GM18511 (cell line): ENCODE data around the gene ERMP1.
"Not testable (repeated sequence)": the region's sequence is repeated elsewhere in the genome, so short reads cannot be mapped to it uniquely, and the experiment has no call there.

ENCODE experiments used
- ATAC-seq: cut with Tn5 transposase; IDR thresholded peaks from one replicate; pipeline ENCODE4 v1.9.1; 2021; ENCODE audit warnings: mild to moderate bottlenecking, moderate library complexity; ENCODE audit not compliant: unreplicated experiment

The ERMP1 gene

DNA sequence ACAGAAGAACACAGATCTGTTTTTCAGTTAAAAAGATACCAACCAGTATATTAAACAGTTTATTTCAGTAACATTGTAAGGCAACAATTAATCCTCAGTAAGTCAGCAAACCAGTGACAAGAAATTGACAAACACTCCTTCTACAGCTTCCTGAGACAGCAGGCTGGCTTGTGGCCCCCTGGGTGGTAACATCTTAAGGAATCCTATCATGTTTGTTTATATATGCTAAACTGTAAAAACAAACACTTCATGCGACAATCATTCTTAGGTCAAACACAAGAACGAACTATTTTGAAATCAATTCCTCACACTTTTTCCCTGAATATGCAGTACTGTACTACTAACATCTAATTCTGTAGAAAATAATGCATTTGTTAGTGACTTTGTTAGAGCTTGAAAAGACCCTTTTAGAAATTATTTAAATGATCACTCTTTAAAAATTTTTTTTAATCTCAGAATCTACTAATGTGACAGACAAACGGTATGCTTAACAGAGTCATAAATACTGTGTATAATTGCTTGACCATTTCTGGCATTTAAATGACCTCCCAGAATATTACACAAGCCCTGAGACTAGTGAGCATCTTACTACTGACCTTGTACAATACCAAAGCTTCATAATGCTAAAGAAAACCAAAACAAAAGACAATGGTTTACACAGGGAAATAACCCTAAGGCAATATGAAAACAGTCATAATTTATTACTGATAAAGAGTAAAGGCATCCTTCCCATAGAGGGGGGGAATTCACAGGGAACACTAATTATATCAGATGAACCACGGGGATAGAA lies 48.2 kb downstream of the ERMP1 start:
- no peak for ATAC-seq

DNA sequence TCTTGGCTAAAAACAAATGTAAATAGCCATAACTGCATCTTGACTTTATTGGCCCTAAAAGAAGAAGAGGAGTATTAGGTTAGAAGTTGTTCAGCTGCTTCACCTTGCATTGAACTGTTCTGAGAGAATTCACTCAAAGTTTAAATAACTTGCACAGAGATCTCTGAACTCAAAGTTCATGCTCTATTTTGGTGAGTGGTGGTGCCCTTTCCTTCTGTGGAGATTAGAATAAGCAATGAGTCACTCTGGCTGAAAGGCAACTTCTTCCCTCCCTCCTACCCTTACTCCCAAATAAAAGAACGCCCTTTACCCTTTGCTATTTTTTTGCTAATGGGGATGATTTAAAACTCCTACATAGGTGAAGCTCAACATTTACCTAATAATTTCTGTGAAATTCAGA lies 48.9 kb downstream of the ERMP1 start:
- ATAC-seq = no peak

DNA sequence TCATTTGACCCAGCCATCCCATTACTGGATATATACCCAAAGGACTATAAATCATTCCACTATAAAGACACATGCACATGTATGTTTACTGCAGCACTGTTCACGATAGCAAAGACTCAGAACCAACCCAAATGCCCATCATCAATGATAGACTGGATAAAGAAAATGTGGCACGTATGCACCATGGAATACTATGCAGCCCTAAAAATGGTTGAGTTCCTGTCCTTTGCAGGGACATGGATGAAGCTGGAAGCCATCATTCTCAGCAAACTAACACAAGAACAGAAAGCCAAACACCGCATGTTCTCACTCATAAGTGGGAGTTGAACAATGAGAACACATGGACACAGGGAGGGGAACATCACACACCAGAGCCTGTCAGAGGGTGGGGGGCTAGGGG lies 49.5 kb downstream of the ERMP1 start:
- ATAC-seq = not testable (repeated sequence)

DNA sequence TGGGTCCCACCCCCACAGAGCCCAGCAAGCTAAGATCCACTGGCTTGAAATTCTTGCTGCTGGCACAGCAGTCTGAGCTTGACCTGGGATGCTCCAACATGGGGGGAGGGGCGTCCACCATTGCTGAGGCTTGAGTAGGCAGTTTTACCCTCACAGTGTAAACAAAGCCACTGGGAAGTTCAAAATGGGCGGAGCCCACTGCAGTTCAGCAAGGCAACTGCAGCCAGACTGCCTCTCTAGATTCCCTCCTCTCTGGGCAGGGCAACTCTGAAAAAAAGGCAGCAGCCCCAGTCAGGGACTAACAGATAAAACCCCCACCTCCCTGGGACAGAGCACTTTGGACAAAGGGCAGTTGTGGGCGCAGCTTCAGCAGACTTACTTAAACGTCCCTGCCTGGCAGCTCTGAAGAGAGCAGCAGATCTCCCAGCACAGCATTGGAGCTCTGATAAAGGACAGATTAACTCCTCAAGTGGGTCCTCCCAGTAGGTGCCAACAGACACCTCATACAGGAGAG lies 53.2 kb downstream of the ERMP1 start:
- not testable (repeated sequence) for ATAC-seq

DNA sequence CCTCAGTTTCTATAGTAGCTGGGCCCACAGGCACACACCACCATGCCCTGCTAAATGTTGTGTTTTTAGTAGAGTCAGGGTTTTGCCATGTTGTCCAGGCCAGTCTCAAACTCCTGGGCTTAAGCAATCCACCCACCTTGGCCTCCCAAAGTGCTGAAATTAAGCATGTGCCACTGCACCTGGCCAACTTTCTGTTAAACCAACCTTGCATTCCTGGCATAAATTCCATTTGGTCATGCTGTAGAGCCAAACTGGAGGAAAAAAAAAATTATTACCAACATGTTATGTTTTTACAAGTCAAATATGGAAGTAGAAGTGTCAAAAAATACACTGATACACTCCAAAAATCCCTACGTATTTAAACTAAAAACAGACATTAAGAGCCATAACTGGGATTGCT lies 54.1 kb downstream of the ERMP1 start:
- no peak for ATAC-seq

DNA sequence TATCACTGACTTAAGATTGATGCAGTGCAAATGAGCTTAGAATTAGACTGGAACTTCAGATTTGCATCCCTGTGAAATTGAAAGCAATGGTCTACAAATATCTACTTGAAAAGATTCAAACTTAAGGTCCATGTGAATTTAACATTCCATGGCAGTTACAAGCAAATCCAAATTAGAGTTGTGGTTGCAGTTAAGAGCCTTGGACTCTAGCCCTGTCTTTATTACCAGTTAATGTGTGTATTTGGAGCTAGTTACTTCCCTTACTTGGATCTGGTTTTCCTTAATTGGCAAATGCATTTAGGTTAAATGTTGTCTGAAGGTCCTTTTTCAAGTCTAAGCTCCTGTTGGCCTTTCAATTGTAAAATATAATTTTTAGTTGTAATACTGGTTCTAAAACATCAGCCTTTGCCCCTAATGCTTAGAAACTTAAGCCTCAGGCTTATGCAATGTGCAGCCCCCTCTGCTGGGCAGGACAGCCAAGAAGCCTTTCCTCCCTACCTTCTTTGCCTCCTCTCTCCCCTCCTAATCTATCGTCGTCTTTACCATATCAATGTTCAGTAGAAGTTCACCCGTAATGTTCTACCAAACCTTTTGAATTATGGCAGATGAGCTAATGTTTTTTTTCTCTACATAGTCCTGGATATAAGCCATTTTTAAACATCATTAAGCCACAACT lies 59.5 kb downstream of the ERMP1 start:
- ATAC-seq = no peak

DNA sequence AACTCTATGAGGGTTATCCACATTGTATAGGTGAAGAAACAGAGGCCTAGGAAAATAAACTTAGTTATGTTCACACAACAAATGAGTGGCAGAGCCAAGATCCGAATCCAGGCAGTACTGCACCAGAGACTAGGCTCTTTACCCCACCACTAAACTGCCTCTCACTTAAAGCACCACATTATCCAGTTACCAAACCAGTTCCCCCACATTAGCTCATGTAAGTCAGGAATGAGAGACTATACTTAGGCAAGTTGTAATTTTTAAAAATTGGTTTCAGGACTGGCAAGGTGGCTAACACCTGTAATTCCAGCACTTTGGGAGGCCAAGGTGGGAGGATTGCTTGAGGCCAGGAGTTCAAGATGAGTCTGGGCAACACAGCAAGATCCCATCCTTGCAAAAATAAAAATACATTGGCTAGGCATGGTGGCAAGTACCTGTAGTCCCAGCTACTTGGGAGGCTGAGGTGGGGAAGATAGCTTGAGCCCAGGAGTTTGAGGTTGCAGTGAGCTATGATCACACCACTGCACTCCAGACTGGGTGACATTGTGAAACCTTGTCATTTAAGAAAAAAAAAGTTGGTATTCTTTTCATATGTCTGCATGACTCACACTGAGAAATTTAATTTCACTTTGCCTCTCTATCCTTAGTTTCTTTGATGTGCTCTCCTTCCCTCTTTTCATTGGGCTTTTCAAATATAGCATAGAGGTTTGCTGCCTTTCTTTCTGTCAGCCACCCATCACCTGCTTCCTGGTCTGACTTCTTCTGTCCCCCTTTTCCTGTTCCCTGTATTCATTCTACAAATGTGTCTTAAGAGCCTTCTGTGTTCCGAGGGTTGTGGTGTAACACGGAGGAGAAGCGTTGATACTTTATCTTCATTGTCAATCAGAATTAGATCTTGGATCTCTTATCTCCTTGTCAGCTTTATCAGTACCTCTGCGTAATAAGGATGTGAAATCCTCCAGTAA lies 64.7 kb downstream of the ERMP1 start:
- ATAC-seq = no peak

DNA sequence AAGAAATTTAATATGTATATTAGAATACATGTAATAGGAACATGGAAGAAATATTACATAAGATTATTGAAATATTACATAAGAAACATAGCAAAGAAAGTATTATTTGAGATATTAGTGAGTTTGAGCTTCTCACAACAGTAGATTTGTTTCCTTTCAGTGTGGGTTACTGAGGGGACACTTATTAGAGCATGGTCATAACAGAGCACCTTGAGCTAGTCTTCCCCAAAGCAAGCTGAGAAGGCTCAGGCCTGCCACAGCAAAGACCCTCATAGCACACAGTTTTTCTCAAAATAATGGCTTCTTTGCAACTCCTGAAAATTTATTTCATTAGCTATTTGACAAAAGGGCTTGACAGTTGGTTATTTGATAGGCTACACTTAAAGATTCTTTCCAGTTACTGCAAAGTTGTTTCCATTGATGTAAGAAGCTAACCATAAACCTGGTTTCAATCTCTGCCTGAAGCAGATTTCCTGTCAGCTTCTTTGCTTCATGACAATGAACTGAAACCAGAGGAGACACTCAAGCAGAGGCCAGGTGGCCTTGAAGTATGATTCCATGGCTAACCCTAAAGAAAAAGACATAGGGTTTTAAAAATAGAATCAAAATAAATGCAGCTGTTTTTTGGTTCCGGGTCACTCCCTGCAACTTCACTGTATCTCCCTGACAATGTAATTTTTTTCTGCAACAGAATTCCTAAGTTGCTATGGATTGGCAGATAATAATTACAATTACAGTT lies 68.6 kb downstream of the ERMP1 start:
- ATAC-seq = peak; percentile 93

DNA sequence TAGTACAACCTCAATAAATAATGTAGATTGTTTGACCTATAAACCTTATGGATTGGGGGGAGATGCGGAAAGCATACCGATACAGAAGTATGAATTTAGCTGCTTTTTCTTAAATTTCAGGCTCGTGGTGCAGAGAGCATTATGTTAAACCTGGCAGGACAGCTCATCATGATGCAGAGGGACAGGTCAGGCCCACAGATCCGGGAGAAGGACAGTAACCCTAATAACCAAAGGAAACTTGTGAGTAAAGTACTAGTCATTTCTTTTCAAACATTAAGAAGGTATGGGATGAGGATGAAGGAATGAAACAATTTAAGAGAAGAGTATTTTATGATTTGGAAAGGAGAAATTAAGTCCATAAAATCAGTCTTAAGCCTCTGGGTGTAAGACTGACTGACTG lies 70.5 kb downstream of the ERMP1 start:
- ATAC-seq = no peak

DNA sequence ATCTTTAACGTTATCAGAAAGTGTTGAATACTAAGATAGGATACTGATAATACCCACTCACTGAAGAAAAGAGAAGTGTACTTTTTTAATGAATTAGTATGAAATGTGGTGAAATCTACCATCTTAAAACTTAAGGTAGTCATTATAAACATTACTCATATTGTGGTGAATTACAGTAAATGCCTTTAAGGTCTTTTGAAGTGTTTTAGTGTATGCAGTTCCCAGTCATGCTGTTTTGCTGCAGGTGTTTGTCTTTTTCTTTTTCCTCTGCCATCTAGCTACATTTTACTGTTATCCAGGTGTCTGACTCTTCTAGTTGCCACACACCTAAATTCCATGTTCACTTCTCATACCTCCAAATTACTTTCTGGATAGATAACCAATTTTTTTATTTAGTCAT lies 72.6 kb downstream of the ERMP1 start:
- ATAC-seq = no peak

DNA sequence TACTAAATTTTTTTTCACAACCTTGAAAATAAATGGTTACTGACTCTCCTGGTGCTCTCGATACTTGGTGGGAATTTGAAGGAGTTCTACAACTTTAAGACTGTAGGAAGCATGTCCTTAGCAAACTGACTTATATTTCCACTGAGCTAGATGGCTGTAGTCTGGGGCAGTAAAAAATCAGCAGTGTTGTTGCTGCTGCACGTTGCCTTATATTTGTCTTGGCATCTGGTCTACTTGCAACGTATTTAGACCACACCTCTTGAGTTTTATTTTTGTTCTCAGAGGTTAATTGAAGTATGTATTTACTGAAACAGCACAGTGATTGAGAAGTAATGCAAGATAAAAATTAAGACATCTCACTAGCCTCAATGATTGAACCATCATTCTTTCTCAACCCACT lies 76.3 kb downstream of the ERMP1 start:
- no peak for ATAC-seq

DNA sequence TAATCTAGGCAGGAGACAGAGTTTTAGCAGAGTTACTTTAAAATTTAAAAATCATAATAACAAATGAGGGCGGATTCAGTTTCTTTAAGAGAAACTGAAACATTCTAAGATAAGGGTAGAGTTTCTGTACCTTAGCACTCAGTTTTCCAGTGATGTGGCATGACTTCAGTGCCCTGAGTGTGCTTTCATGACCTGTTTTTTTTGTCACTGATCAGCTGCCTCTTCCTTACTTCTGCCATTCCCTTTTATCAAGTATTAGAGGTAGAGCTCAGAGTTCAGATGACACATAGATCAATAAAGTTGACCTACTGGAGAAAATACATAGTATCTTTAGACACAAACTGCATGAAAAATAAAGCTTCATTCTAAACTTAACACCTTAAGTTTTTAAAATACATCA lies 82.3 kb downstream of the ERMP1 start:
- no peak for ATAC-seq

DNA sequence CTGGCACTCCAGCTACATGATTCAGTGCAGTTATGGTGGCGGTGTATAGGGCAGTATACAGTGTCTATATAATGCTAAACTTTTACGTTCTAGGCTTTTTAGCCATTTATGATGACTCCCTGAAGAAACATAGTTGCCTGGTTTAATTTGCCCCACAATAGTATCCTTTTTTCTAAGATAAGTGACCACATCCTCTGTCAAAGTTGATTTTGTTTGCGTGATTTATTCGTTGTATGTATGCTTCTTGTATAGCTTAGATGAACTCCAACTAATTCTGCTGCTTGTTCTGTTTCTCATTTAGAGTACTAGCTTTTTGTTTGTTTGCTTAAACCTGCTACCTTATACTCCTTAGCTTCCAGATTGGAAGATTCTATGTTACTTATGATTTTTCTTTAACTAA lies 83.6 kb downstream of the ERMP1 start:
- ATAC-seq = no peak

DNA sequence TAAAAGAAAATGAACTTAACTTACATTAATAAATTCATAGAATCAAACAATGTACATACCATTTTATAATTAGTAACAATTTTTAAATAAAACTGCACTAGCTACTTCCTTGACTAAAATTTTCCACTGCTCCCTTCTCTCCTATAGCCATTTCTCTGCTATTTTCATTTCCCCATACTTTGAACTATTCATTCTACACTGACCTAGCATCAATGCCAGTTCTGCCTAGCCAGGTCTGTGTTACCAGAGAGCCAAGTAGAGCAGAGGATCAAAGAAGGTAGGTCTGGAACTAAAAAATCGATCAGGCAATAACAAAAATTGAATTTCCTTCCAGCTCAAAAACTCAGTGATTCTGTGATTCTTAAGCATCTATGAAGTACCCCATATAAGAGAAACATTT lies 84.5 kb downstream of the ERMP1 start:
- ATAC-seq = no peak

DNA sequence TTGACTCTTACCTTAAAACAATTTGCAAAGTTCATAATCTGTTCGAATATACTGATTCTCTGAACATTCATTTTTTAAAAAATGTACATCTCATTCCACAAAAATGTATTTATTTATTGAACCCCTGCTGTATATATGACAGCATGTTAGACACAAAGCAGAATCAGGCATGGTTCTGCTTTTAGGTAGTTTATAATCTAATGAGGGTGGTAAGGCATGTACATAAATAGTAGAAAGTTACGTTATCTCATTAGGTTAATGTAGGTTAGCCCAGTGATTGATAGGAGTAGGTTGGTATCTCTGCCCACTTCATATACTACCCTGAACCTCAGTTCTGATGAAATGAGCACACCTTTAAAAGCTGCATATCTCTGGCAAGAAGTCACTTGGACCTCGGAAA lies 89.8 kb downstream of the ERMP1 start:
- no peak for ATAC-seq

DNA sequence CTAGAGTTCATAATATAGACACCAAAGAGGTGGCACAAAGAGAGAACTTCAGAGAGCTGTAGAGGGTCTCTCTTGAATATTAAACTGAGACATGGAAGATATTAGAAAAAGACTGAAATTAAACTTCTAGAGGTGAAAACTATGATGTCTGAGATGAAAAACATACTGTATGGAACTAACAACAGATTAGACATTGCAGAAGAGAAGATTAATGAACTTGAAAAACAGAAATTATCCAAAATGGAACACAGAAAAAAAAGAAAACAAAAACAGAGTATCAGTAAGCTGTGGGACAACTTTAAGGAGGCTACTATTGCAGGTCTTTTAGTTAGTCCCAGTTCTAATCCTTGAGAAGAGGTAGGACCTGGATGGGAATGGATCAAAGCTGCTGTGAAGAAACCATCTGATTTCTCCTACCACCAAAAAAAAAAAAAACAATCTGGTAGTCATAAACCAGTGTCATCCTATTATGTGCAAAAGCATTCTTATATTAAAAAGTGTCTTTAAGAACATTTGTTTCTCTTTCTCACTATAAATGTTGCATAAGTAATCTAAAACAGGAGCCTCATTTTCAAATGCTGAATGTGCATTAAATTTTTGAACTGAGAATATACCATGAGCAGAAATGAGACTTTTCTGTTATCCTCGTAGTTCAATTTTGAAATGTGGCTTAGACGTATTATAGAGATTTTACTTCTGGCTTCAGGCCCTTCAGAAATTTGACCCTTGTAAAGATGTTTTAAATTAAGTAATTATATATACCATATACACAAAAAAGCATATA lies 96.2 kb downstream of the ERMP1 start:
- no peak for ATAC-seq

DNA sequence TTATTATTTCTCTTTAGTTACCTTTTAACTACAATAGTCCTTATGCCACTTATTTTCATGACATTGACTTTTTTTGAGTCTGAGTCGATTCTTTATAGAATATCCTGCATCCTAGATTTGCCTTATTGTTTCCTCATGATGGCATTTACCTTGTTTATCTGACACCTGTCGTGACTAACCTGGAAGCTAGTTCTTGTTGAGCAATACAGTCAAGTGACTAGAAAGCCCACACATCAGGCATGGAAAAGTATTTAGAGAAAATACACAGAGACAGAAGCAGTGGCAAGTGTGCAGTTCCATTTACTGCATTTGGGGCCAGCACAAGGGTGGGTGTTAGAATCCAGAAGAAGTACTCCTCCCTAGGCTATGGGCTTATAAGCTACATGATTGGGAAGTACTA lies 97.8 kb downstream of the ERMP1 start:
- no peak for ATAC-seq
